GM19438 (cell line): Measurements from ENCODE around the gene HEG1.
"Not testable (repeated sequence)": the region's sequence is repeated elsewhere in the genome, so short reads cannot be mapped to it uniquely, and the experiment has no call there.

Source experiments
- ATAC-seq: cut with Tn5 transposase; IDR thresholded peaks from one replicate; pipeline ENCODE4 v1.9.1; 2021; ENCODE audit warnings: low read depth; ENCODE audit not compliant: unreplicated experiment

Gene HEG1

DNA sequence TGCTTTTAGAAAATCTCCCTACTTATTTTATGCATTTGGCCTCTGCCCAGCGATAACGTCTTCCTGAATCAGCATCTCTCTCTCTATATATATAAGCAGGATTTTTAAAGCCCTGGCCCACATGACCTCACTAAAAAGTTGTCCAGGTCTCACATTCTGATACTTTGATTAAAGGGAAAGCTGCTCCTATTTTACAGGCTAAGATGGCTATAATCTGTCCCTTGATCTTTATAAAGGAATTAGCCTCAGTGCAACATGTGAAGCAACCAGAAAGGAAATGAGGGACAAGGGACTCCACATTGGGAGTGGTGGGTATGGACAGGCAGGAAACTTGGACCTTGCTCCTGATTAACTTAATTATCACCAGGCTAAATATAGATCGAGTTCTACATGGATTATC lies 95.7 kb downstream of the HEG1 start:
- no peak for ATAC-seq

DNA sequence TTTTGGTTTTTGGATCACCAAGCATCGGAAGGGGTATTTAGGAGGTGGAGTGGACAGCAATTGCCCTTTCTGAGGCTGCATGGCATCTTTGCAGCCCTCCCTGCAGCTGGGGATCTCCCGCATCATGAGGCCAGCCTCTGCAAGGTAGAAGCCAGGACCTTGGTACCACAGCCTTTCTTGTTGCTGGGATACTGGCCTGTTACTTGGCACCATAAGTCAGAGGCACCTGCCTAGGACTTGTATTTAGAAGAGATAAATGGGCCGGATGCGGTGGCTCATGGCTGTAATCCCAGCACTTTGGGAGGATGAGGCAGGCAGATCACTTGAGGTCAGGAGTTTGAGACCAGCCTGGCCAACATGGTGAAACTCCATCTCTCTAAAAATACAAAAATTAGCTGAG lies 97.8 kb downstream of the HEG1 start:
- not testable (repeated sequence) for ATAC-seq

DNA sequence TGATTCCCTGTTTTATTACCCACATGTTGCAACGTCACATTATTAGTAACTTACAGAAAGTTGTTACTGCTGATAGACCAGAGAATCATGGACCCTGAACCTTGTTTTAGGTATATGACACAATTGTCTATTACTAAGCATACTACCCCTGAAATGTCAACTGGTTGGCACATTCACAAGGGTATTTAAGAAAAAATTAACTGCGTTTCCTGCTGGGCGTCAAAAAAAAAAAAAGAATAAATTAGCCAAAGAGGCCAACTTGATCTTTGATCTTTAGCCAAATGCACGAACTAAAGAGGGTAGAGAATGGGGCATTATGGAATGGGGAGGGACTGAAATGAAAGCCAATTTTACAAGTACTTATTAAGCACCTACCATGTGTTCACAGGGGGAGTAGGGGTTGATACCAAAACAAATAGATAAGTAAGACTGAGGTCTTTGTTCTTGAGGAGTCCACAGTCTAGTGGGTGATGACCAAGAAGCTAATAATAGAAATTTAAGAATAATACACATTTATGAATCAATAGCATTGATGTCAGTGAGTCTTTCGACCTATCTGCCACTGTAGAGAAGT lies 103.4 kb downstream of the HEG1 start:
- ATAC-seq, result no peak

DNA sequence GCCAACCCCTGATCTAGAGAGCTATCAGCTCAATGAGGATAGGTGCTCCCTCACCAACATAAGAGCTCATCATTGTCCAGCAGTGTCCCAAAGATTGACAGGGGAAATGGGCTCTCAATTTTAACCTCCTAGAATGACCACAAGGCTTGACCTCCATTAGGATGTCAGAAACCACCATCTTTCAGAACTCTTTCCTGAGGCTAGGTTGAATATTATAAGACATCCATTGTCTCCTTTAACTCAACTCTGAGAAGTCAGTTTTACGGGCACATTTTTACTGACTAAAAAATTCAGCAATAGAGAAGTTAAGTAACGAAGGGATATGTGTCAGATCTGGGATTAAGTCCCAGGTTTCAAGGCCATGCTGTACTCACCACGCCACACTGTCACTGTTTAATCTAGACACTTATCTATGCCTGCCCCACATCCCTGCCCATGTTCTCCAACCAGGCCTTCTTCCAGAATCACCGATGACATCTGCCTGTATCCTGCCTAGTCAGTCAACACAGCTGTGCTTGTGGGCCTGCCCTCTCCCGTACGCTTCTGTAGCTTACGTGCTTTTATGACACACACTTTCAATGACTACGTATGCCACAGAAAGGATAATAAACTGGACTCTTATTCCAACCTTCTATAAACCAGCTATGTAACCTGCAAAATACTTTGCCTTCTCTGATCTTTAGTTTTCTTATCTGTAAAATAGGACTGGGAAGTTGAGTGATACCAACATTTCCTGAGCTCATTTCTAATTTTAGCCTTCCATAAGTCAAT lies 104.1 kb downstream of the HEG1 start:
- ATAC-seq, result no peak

DNA sequence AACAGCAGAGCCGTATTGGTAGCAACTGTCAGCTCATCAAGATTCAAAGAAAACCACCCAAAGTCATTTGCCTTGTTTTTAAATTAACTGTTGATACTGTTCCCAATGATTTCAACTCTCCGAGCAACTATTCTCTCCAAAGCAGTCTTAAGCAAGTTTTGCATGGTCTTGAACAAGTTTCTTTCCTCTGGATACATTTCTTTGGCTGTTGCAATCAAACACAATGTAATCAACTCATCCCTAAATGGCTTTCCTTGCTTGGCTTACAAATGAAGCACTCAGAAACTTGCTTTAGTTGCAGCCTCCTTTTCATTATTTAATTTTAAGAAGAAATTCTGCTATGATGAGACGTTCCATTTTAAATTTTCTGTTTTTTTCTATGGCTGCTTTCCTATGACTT lies 105.8 kb downstream of the HEG1 start:
- no peak for ATAC-seq

DNA sequence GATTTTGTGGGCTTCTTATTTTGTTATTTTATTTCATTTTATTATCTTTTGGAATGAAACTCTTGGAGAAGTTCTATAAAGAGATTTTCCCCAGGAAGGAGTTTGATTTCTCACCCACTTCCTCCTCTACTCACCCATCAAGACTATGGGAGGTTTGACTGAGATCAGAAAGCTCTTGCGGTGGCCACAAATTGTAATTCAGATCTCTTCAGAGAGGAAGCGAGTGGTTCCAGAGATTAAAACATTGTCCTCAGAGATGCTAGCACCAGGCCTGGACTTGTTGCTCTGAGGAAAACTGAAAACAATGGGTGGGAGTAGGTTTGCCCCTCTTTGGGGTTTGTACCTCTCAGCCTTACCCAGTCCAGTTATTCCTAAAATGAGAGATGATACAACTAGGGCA lies 113.2 kb downstream of the HEG1 start:
- ATAC-seq, result no peak

DNA sequence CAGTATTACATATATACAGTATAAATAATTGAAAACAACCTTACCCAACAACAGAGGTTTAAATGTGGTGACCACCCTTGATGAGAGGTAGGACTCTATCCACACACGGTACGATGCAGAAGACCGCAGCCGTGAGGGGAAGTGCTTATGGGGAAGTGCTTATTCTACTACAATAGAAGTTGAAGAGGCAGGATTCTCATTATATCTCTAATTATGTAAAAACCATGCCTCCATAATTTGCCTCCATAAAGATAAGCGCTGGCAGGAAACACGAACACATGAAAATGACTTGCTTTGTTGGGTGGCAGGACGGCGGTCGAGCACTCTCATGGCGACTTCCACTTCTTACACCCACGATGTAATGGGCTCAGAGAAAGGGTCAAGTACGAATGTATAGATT lies 114.0 kb downstream of the HEG1 start:
- ATAC-seq, result no peak

DNA sequence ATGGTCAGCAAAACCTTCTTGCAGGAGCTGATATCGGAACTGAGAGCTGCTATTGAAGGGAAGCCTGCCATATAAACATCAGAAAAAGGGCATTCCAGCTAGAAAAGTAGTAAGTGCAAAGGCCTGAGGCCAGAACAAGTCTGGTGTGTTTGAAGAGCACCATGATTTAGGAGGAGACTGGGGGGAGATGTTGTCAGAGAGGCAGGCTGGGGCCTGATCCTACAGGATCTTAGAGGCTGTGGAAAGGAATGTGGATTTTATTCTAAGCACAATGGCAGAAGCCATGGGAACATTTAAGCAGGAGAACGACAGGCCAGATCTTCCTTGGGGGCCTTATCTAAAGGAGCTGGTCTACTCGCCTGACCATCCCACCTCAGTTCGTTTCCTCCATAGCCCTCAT lies 116.1 kb downstream of the HEG1 start:
- no peak for ATAC-seq

DNA sequence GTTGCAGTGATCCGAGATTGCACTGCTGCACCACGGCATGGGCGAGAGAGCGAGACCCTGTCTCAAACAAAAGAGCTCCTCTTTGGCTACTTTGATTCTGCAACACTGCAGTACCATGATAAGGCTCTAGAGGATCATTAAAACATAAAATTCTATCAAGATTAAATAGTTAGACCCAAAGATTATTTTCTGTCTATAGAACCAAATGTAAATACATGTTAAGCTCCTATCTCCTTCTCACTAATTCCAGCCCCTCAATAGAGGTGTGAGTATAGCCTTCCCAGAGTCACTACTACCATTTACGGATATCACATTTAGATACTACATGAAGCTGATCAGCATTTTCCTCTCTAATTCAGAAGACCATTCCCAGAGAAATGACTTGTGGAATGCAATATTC lies 116.9 kb downstream of the HEG1 start:
- no peak for ATAC-seq

DNA sequence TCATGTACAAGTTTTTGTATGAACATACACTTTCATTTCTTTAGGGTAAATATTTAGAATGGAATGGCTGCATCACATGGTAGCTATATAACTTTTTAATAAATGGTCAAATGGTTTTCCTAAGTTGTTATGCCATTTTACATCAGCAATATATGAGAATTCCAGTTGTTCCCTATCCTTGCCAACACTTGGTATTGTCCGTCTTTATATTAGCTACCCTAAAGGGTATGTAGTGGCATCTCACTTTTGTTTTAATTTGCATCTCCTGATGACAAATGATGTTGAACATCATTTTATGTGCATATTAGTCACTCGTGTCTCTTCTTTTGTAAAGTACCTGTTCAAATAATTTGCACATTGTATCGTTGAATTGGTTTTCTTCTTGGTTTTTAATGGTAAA lies 118.7 kb downstream of the HEG1 start:
- no peak for ATAC-seq

DNA sequence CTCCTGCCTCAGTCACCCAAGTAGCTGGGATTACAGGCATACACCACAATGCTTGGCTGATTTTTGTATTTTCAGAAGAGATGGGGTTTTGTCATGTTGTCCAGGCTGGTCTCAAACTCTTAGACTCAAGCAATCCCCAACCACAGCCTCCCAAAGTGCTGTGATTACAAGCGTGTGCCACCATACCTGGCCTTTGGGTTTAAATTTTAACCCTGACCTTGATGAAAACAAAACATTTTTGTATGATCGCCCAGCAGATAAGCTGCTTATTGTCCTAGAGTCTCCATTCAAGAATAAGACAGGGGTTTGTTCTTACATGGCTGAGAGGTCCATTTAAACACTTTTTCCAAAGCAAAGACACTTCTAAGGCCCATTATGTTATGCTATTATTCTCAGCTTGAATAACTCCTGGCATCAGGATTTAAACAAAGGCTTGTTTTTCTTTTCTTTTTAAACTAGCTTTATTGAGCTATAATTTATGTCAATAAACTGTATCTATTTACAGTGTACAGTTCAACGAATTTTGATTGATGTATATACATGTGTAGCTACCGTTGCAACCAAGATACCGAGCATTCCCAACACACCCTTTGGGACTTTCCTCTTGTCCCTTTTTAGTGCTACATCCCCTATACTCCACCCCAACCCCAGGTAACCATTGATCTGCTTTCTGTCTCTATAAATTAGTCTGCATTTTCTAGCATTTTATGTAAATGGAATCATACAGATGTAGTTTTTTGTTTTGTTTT lies 119.8 kb downstream of the HEG1 start:
- no peak for ATAC-seq

DNA sequence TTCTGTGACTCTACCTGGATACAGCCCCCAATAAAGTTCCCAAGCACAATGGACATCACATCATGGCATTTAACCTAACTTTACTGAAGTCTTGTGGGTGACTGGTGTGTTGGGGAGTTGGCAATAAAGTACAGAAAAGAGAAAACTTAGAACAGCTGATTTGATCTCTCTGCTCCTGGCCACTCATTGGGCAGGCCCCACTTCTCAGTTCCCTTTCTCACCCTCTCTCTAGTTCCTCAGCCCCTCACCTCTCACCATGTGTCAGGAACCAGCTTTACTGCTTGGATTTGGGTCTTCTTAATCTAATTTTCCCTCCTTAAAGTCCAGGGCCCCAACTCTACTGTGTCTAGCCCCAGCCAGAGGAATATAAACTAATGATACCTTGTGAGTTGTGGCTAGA lies 120.5 kb downstream of the HEG1 start:
- no peak for ATAC-seq

DNA sequence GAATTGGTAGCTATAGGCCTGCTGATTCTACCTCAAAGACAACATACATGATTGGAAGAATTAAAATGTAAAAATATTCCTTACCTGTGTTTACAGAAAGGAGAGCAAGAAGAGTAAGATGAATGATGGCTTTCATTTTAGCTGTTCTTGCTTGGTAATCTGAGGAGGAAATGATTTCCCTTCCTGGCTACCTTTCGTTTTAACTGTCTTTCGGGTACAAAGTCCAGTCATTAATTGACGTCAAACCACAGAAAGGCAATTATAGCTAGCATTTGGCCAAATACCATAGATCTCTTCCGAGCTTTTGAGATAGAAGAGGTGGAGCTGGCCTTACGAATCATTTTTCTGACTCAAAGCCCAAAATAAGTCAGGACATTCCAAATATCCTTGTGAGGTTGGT lies 121.2 kb downstream of the HEG1 start, which contains the start of gene MUC13:
Gene MUC13 (minus strand): TSS at position 175 of the 400 bp plus-strand sequence. CDS start 39 bp downstream, at position 136.
- ATAC-seq, result no peak

DNA sequence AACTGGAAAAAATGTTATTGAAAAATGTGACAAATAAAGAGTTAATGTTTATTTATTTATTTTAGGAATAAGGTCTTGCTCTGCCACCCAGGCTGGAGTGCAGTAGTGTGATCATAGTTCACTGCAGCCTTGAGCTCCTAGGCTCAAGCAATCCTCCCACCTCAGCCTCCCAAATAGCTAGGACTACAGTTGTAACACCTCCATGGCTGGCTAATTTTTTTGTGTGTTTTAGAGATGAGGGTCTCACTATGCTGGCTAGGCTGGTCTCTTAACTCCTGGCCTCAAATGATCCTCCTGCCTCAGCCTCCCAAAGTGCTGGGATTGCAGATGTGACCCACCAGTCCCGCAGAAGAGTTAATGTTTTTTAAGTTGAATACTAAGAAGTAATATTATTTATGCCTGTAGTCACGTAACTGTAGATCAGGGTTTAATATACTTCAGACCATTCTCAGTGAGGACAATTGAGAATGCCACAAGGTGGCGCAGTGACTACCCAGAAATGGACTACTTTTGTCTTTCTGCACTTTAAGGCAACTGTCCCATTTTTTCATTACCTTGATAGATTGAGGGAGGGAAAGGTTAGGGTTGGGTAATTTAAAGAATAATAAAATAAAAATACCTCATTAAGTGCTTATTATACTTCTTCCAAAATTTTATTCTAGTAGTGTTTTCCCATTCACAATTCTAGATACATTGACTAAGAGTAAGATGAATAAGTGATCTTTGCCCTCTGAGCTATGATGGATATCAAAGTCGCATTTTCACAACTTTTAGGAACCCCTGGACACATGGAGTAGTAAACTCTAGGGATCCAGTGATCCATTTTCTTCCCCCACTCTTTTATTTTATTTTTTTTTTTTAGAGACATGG lies 127.2 kb downstream of the HEG1 start:
- no peak for ATAC-seq

DNA sequence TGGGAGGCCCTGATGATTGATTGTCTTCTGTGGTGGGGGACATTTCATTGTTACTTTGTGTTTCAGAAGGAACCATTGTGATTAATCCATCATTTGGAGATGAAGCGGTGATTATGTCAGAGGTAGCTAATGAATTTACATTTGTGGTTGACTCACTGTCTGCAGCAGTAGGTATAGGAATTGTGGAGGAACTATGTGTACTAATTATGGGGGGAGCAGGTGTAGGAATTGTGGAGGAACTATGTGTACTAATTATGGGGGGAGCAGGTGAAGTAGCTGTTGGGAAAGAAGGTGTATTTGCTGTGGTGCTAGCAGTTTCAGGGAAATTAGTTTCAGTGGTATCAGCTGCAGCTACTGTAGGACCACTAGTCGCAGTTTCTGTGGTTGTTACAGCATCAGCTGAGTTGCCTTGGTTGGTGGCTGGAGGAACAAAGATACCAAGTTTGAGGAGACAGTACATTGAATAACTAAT lies 128.2 kb downstream of the HEG1 start:
- peak; percentile 66 for ATAC-seq

DNA sequence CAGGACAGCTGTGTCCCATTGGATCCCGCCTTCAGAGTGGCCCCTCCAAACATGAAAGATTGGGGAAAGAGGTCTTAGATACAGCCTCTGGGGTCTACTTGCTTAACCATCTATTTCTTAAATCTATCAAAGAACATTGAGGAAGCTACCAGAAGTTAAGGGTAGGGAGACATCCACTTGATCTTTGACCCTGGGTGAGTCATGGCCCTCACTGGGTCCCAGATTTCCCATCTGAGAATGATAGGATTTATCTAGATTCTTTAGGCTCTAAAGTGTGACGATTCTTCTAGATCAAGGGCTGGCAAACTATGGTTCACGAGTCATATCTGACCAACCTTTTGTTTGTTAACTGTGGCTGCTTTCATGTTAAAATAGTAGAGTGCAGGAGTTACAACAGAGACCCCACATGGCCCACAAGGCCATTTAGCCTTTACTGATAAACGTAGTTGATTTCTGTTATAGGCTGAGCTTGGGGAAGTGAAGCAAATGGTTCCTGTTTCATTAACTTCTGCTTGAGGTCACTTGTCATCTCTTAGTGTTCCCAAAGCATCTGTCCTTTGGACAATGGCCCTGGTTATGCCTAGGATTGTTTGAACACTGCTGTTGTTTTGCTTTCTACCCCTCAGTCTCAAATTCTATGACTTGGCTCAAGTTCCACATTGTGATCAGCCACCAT lies 129.2 kb downstream of the HEG1 start:
- no peak for ATAC-seq

DNA sequence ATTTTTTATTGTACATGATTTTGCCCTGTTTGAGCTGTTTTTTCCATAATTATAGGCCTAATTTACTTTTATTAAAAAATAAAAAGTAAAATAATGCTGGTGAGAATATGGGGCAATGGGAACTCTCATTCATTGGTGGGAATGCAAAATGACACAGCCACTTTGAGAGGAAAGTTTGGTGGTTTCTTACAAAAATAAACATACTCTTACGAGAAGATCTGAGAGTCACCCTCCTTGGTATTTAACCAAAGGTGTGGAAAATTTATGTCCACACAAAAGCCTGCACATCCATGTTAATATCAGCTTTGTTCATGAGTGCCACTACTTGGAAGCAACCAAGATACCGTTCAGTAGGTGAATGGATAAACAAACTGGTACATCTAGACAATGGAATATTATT lies 131.1 kb downstream of the HEG1 start:
- no peak for ATAC-seq

DNA sequence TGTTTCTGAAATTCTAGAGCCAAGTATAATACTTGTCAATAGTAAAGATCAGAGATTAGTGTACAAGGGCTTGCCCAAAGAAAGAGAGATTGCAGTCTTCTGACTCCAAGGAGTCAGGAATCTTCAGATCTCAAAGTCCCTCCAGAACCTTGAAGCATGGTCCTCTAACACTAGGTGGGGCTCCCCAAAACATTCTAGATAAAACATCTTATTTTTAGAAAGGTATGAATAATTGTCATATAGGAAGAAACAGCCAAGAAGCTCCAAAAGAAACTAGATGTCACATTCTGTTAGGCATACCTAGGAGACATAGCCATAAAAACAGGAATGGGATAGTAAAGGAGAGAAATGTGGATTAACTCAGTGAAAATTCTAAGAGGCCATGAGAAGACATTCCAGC lies 132.0 kb downstream of the HEG1 start:
- ATAC-seq, result no peak

DNA sequence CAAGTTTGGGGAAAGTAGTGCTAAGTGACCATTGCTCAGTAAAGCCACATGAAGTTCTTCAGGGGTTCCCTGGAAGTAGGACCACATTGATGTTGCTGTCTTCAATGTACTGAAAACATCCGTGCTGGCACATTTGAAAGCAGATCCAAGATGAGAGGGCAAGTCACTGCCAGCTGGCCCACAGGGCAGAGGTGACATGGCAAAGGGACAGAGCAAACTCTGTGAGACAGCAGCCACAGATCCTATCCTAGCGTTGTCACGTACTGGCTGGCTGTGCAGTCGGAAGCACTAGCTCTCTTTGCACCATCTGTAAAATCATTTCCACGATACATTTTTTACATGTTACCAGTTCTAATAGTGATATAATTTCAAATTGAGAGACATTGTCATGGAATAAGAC lies 135.1 kb downstream of the HEG1 start:
- no peak for ATAC-seq

DNA sequence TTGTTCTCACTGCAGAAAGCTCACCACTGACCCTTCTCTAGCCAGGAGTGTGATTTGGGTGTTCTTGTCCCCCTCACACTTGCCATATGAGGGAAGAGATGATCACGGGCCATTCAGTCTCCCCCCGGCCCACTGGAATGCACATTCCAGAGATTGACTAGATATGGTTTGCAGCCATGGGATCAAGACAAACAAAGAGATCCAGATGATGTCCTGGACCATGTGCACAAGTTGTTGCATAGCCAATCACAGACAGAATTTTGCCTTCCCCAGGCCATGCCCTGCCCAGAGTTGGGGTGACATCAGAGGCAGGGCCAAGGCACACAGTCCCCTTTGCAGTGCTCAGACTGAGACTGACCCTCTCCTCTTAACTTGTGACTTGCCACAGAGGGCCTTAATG lies 136.0 kb downstream of the HEG1 start:
- no peak for ATAC-seq
